ENCODE results near the gene SORCS3. TPM values are rescaled to one million over a fixed set of nuclear protein-coding genes. Genes with fewer than 3 reads are reported as not detected.

Gene SORCS3
- total and polyA plus RNA-seq, 4 donors: 0.93 TPM; not detected in 3

GRCh38 chr10:104795411-104795810, 154.3 kb downstream of the SORCS3 start:
- Histone ChIP-seq H3K36me3 (ENCODE audit: control insufficient read depth in 4 of 4, insufficient read depth in 3 of 4, low read depth in 1 of 4, low read length in 3 of 4) (no peaks in the 10 kb centered on the region), H3K9ac (ENCODE audit: low read depth in 1 of 2, low read length in 2 of 2) (no peak overlapping the region), H3K27me3 (ENCODE audit: control insufficient read depth in 4 of 4, insufficient read depth in 4 of 4, low read length in 3 of 4) (peaks cover 0 to 2% (median 0%) of the 10 kb centered on the region in 4 donors), H3K27ac (ENCODE audit: low read depth in 1 of 2, low read length in 2 of 2) (no peak overlapping the region), H3K4me3 (ENCODE audit: low read depth in 1 of 3, low read length in 3 of 3) (no peak overlapping the region), H3K4me1 (ENCODE audit: control insufficient read depth in 4 of 4, insufficient read depth in 4 of 4, low read length in 3 of 4) (no peaks in the 10 kb centered on the region), H3K9me3 (ENCODE audit: control insufficient read depth in 4 of 4, low read length in 3 of 4) (no peaks in the 10 kb centered on the region)
- DNase-seq (ENCODE audit: low spot score): no peak
- 91% methylated on average over 3 of the region's 3 CpGs for WGBS
- TF ChIP-seq GABPA (IDR thresholded peaks at IDR 0.05 in 1 of 2, conservative IDR thresholded peaks at IDR 0.05 in 1 of 2) (no peak), JUND (IDR thresholded peaks at IDR 0.05) (no peak), FOXA2 (IDR thresholded peaks at IDR 0.05) (no peak), HNF4G (IDR thresholded peaks at IDR 0.05) (no peak), FOXA1 (IDR thresholded peaks at IDR 0.05) (no peak), CTCF (IDR thresholded peaks at IDR 0.05; ENCODE audit: low read depth, low read length, missing input control) (no peak), TAF1 (conservative IDR thresholded peaks at IDR 0.05) (no peak), NR2F2 (IDR thresholded peaks at IDR 0.05) (no peak), MAX (IDR thresholded peaks at IDR 0.05) (no peak)

GRCh38 chr10:104796823-104797222, 155.7 kb downstream of the SORCS3 start:
- 66% methylated on average over 2 of the region's 2 CpGs for WGBS
- no peak for TF ChIP-seq SP1 (IDR thresholded peaks at IDR 0.05)
- no peak for TF ChIP-seq FOXA1 (IDR thresholded peaks at IDR 0.05)
- no peak for DNase-seq (ENCODE audit: low spot score)

GRCh38 chr10:104802941-104803340, 161.9 kb downstream of the SORCS3 start:
- no peak overlapping the region for H3K9ac ChIP-seq (ENCODE audit: low read depth in 1 of 2, low read length in 2 of 2)
- 85% methylated on average over 1 of the region's 1 CpG for WGBS
- no peaks in the 10 kb centered on the region for H3K36me3 ChIP-seq (ENCODE audit: control insufficient read depth in 4 of 4, insufficient read depth in 3 of 4, low read depth in 1 of 4, low read length in 3 of 4)
- peaks cover 0 to 6% (median 0%) of the 10 kb centered on the region in 4 donors for H3K27me3 ChIP-seq (ENCODE audit: control insufficient read depth in 4 of 4, insufficient read depth in 4 of 4, low read length in 3 of 4)
- H3K27ac ChIP-seq (ENCODE audit: low read depth in 1 of 2, low read length in 2 of 2): no peak overlapping the region
- H3K4me3 ChIP-seq (ENCODE audit: low read depth in 1 of 3, low read length in 3 of 3): no peak overlapping the region
- H3K9me3 ChIP-seq (ENCODE audit: control insufficient read depth in 4 of 4, low read length in 3 of 4): peaks cover 0 to 2% (median 0%) of the 10 kb centered on the region in 4 donors
- H3K4me1 ChIP-seq (ENCODE audit: control insufficient read depth in 4 of 4, insufficient read depth in 4 of 4, low read length in 3 of 4): no peaks in the 10 kb centered on the region
- no peak for TF ChIP-seq RAD21 (IDR thresholded peaks at IDR 0.05)
- no peak for TF ChIP-seq JUND (IDR thresholded peaks at IDR 0.05)
- TF ChIP-seq FOXA2 (IDR thresholded peaks at IDR 0.05): no peak
- no peak for TF ChIP-seq SP1 (IDR thresholded peaks at IDR 0.05)
- no peak for TF ChIP-seq HNF4A (conservative IDR thresholded peaks at IDR 0.05)
- no peak for TF ChIP-seq FOXA1 (IDR thresholded peaks at IDR 0.05)
- no peak for TF ChIP-seq YY1 (IDR thresholded peaks at IDR 0.05)
- TF ChIP-seq NR2F2 (IDR thresholded peaks at IDR 0.05): no peak
- TF ChIP-seq HNF4G (IDR thresholded peaks at IDR 0.05): no peak
- no peak for TF ChIP-seq ATF3 (IDR thresholded peaks at IDR 0.05)
- no peak for TF ChIP-seq REST (IDR thresholded peaks at IDR 0.05)
- TF ChIP-seq RXRA (IDR thresholded peaks at IDR 0.05): no peak
- no peak for DNase-seq (ENCODE audit: low spot score)

More at GRCh38 chr10:104796823-104797222, 155.7 kb downstream of the SORCS3 start:
- Histone ChIP-seq H3K27ac (ENCODE audit: low read depth in 1 of 2, low read length in 2 of 2) (no peak overlapping the region), H3K36me3 (ENCODE audit: control insufficient read depth in 4 of 4, insufficient read depth in 3 of 4, low read depth in 1 of 4, low read length in 3 of 4) (no peaks in the 10 kb centered on the region), H3K4me1 (ENCODE audit: control insufficient read depth in 4 of 4, insufficient read depth in 4 of 4, low read length in 3 of 4) (no peaks in the 10 kb centered on the region), H3K4me3 (ENCODE audit: low read depth in 1 of 3, low read length in 3 of 3) (no peak overlapping the region), H3K9me3 (ENCODE audit: control insufficient read depth in 4 of 4, low read length in 3 of 4) (no peaks in the 10 kb centered on the region), H3K27me3 (ENCODE audit: control insufficient read depth in 4 of 4, insufficient read depth in 4 of 4, low read length in 3 of 4) (peaks cover 0 to 3% (median 1%) of the 10 kb centered on the region in 4 donors), H3K9ac (ENCODE audit: low read depth in 1 of 2, low read length in 2 of 2) (no peak overlapping the region)
